Measurements from ENCODE around the gene NPHP4.

The NPHP4 gene

GRCh38 chr1:5888606-5889211 is 103.5 kb downstream of the NPHP4 start:
- no peak for DNase-seq

- no peak for DNase-seq
Observed at GRCh38 chr1:5887971-5888361, 104.3 kb downstream of the NPHP4 start.

GRCh38 chr1:5887349-5887970 is 104.8 kb downstream of the NPHP4 start:
- DNase-seq, result no peak

GRCh38 chr1:5886541-5887348 is 105.5 kb downstream of the NPHP4 start:
- no peak for DNase-seq

GRCh38 chr1:5886140-5886483 is 106.1 kb downstream of the NPHP4 start:
- DNase-seq, result no peak

- DNase-seq, result no peak
Observed at GRCh38 chr1:5885471-5886139, 106.6 kb downstream of the NPHP4 start.

- DNase-seq, result no peak
Observed at GRCh38 chr1:5884110-5884509, 108.1 kb downstream of the NPHP4 start.

- DNase-seq, result no peak
Observed at GRCh38 chr1:5883129-5884048, 108.8 kb downstream of the NPHP4 start.

- DNase-seq, result no peak
Observed at GRCh38 chr1:5882367-5883128, 109.7 kb downstream of the NPHP4 start.

GRCh38 chr1:5881526-5882222 is 110.6 kb downstream of the NPHP4 start:
- DNase-seq, result no peak

GRCh38 chr1:5880630-5881405 is 111.4 kb downstream of the NPHP4 start:
- no peak for DNase-seq

- no peak for DNase-seq
Observed at GRCh38 chr1:5879421-5879820, 112.8 kb downstream of the NPHP4 start.

- no peak for DNase-seq
Observed at GRCh38 chr1:5878971-5879370, 113.3 kb downstream of the NPHP4 start.

GRCh38 chr1:5877683-5878530 is 114.3 kb downstream of the NPHP4 start:
- no peak for DNase-seq

GRCh38 chr1:5877001-5877400 is 115.2 kb downstream of the NPHP4 start:
- no peak for DNase-seq

GRCh38 chr1:5876094-5876650 is 116.1 kb downstream of the NPHP4 start:
- no peak for DNase-seq

GRCh38 chr1:5875345-5875910 is 116.8 kb downstream of the NPHP4 start:
- no peak for DNase-seq

- DNase-seq, result no peak
Observed at GRCh38 chr1:5874416-5875110, 117.7 kb downstream of the NPHP4 start.

Measured in stimulated activated naive CD4-positive, alpha-beta T cell treated with Interleukin-2 at 50 U/mL for 16 hours (primary cell).